Subcutaneous adipose tissue (tissue), 4 donors: ENCODE data around the gene CILP2. TPM values are rescaled to one million over a fixed set of nuclear protein-coding genes. Genes with fewer than 3 reads are reported as not detected.

Experiments
- CTCF ChIP-seq: fragments of 450-650 bp; IDR thresholded peaks from one replicate; pipeline ENCODE4 v1.5.1; 2016; ENCODE audit warnings: low read depth, mild to moderate bottlenecking, control low read depth, antibody characterized with exemption, moderate library complexity
- total RNA-seq, 4 donors: library from RNA; depleted of rRNA; stranded (reverse); fragments of >200 nt; gene quantifications; one replicate each; pipeline ENCODE4 v1.1.0, GENCODE V29; 2016

CILP2 gene
- total RNA-seq, 4 donors from 2014 or later, result 0.38 to 0.85 TPM; not detected in 2

- no peak for TF ChIP-seq CTCF
Observed at GRCh38 chr19:19578252-19578651, 40.2 kb downstream of the CILP2 start.

GRCh38 chr19:19579533-19580361 lies 41.7 kb downstream of the CILP2 start:
- TF ChIP-seq CTCF, result no peak

GRCh38 chr19:19580418-19580817 lies 42.4 kb downstream of the CILP2 start:
- no peak for TF ChIP-seq CTCF

GRCh38 chr19:19581391-19581790 lies 43.3 kb downstream of the CILP2 start:
- TF ChIP-seq CTCF, result no peak

GRCh38 chr19:19582471-19582870 lies 44.4 kb downstream of the CILP2 start:
- TF ChIP-seq CTCF, result no peak

- no peak for TF ChIP-seq CTCF
Observed at GRCh38 chr19:19584356-19584755, 46.3 kb downstream of the CILP2 start.

- TF ChIP-seq CTCF, result no peak
Observed at GRCh38 chr19:19587771-19588170, 49.7 kb downstream of the CILP2 start.
